ENCODE data around the gene G2E3. TPM values are rescaled to one million over a fixed set of nuclear protein-coding genes. Genes with fewer than 3 reads are reported as not detected.
"Not testable (repeated sequence)": the region's sequence is repeated elsewhere in the genome, so short reads cannot be mapped to it uniquely, and the experiment has no call there.

The G2E3 gene
- total RNA-seq, 1 donor from 2014 or later = 11.8 TPM

DNA sequence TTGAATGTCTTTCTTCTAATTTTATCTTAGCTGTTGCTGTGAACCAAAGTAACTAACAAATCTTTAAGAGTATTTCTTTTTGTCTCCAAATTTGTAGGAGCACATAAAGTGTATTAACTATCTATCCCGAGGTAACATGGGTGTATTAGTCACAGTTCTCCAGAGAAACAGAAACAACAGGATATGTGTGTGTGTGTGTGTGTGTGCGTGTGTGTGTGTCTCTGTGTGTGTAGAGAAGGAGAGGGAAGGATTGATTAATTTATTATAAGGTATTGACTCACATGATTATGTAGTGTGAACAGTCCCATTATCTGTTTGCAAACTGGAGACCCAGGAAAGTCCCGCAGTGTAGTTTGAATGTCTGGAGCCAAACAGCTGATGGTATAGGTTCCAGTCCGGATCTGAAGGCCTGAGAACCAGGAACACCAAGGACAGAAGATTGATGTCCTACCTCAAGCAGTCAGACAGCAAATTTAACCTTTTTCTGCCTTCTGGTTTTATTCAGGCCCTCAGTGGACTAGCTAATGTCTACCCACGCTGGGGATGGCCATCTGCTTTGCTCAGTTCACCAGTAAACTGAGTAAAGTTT, 14.4 kb downstream of the G2E3 start:
- TF ChIP-seq, protein P1, sequence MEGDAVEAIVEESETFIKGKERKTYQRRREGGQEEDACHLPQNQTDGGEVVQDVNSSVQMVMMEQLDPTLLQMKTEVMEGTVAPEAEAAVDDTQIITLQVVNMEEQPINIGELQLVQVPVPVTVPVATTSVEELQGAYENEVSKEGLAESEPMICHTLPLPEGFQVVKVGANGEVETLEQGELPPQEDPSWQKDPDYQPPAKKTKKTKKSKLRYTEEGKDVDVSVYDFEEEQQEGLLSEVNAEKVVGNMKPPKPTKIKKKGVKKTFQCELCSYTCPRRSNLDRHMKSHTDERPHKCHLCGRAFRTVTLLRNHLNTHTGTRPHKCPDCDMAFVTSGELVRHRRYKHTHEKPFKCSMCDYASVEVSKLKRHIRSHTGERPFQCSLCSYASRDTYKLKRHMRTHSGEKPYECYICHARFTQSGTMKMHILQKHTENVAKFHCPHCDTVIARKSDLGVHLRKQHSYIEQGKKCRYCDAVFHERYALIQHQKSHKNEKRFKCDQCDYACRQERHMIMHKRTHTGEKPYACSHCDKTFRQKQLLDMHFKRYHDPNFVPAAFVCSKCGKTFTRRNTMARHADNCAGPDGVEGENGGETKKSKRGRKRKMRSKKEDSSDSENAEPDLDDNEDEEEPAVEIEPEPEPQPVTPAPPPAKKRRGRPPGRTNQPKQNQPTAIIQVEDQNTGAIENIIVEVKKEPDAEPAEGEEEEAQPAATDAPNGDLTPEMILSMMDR (IDR thresholded peaks at IDR 0.05; ENCODE audit: insufficient read depth, low read length, severe bottlenecking) = no peak
- Histone ChIP-seq H3K4me3 (ENCODE audit: low read depth, low read length) (no peak overlapping the region), H3K27me3 (ENCODE audit: control insufficient read depth, insufficient read depth, low read length) (no peaks in the 10 kb centered on the region), H3K36me3 (ENCODE audit: control insufficient read depth, insufficient read depth, low read length) (no peaks in the 10 kb centered on the region)
- DNase-seq (ENCODE audit: low read depth) = peak; percentile 66
- no peak for FAIRE-seq

DNA sequence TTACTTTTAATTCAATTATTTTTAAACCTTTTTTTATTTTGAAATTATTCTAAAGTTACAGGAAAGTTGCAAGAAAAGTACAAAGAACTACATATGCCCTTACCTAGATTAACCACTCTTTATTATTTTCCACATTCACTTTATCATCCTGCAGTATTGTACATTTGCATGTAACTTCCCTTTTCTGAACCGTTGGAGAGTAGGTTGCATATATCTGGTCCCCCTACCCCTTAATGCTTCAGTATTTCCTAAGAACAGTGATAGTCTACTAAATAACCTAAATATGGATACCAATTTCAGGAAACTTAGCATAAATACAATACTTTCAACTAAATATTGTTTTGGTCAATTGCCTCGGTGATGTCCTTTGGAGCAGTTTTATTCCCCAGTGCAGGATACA, 15.0 kb downstream of the G2E3 start:
- FAIRE-seq (no peak), DNase-seq (ENCODE audit: low read depth) (no peak)
- H3K4me3 ChIP-seq (ENCODE audit: low read depth, low read length) = no peak overlapping the region
- TF ChIP-seq, protein P1 (IDR thresholded peaks at IDR 0.05; ENCODE audit: insufficient read depth, low read length, severe bottlenecking) = no peak
- H3K27me3 ChIP-seq (ENCODE audit: control insufficient read depth, insufficient read depth, low read length) = no peaks in the 10 kb centered on the region
- no peaks in the 10 kb centered on the region for H3K36me3 ChIP-seq (ENCODE audit: control insufficient read depth, insufficient read depth, low read length)

DNA sequence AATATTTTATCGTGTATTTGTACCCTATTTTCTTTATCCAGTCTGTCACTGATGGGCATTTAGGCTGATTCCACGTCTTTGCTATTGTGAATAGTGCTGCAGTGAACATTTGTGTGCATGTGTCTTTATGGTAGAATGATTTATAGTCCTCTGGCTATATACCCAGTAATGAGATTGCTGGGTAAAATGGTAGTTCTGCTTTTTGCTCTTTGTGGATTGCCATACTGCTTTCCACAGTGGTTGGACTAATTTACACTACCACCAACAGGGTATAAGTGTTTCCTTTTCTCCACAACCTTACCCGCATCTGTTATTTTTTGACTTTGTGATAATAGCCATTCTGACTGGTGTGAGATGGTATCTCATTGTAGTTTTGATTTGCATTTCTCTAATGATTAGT, 15.8 kb downstream of the G2E3 start:
- DNase-seq (ENCODE audit: low read depth); FAIRE-seq; H3K36me3 ChIP-seq (ENCODE audit: control insufficient read depth, insufficient read depth, low read length); H3K27me3 ChIP-seq (ENCODE audit: control insufficient read depth, insufficient read depth, low read length); H3K4me3 ChIP-seq (ENCODE audit: low read depth, low read length): not testable (repeated sequence)

DNA sequence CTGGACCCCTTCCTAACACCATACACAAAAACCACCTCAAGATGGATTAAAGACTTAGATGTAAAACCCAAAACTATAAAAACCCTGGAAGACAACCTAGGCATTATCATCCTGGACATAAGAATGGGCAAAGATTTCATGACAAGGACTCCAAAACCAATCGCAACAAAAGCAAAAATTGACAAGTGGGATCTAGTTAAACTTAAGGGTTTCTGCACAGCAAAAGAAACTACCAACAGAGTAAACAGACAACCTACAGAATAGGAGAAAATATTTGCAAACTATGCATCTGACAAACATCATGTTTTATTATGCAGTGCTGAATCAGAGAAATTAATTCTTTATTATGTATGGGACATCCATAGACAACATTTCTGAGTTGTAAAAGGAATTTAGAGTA, 17.4 kb downstream of the G2E3 start:
- not testable (repeated sequence) for H3K27me3 ChIP-seq (ENCODE audit: control insufficient read depth, insufficient read depth, low read length); FAIRE-seq; DNase-seq (ENCODE audit: low read depth); H3K4me3 ChIP-seq (ENCODE audit: low read depth, low read length); H3K36me3 ChIP-seq (ENCODE audit: control insufficient read depth, insufficient read depth, low read length)

DNA sequence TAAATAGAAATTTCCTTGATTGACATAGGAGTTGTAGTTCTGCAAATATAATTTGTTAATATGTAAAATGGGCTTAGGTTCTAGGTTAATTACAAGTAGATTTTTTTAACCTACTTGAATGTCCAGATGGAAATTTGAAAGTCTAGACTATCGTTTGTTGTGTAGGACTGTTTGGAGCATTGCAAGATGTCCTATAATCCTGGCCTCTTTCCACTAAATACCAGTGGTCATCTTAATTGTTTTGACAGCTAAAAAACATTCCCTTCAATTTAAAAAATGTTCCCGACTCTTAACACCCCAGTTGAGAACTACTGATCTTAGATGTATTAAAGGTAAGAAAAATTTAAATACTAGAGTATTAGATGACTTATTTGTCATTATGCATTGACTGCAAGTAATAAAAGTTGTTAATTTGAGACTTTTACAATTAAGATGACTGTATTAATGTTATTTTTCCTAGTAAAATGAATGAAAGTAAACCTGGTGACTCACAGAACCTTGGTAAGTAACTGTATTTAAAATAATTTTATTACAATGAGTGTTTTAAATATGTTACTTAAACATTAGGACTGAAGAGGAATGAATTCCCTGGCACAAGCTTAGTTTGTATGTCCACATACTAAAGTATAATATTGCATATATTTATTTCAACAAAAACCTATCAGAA, 21.8 kb downstream of the G2E3 start:
- Histone ChIP-seq H3K4me3 (ENCODE audit: low read depth, low read length) (no peak overlapping the region), H3K27me3 (ENCODE audit: control insufficient read depth, insufficient read depth, low read length) (no peaks in the 10 kb centered on the region), H3K36me3 (ENCODE audit: control insufficient read depth, insufficient read depth, low read length) (peaks cover 1% of the 10 kb centered on the region)
- no peak for DNase-seq (ENCODE audit: low read depth)
- no peak for FAIRE-seq
- TF ChIP-seq, protein P1 (IDR thresholded peaks at IDR 0.05; ENCODE audit: insufficient read depth, low read length, severe bottlenecking) = no peak

DNA sequence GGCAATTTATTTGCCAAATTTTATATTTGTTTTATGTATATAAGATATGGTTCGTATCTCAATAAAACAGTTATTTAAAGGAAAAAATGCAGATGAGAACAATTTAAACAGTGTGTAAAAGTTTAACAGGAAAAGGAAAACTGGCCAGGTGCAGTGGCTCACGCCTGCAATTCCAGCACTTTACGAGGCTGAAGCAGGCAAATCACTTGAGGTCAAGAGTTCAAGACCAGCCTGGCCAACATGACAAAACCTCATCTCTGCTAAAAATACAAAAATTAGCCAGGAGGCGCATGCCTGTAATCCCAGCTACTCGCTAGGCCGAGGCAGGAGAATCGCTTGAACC, 22.3 kb downstream of the G2E3 start:
- Histone ChIP-seq H3K27me3 (ENCODE audit: control insufficient read depth, insufficient read depth, low read length) (no peaks in the 10 kb centered on the region), H3K4me3 (ENCODE audit: low read depth, low read length) (no peak overlapping the region), H3K36me3 (ENCODE audit: control insufficient read depth, insufficient read depth, low read length) (peaks cover 1% of the 10 kb centered on the region)
- FAIRE-seq (no peak), DNase-seq (ENCODE audit: low read depth) (no peak)
- TF ChIP-seq, protein P1 (IDR thresholded peaks at IDR 0.05; ENCODE audit: insufficient read depth, low read length, severe bottlenecking) = no peak

DNA sequence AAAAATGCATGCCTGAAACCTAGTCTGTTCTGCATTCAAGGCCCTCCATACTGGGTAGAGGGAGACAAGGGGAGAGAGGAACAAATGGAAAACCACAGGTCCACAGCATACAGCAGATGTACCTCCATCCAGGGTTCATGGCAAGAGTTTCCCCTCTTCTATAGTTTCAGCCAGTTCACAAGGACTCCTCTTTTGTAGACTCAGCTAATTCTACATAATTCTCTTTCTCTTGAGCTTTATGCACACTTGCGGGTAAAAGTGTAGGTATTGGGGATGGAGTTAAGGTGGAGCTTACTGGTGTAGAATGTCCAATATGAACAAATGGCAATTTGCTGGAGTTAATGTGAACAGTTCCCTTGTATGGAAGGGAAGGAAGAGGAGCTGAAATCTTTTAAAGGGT, 23.4 kb downstream of the G2E3 start:
- H3K36me3 ChIP-seq (ENCODE audit: control insufficient read depth, insufficient read depth, low read length) = peaks cover 1% of the 10 kb centered on the region
- DNase-seq (ENCODE audit: low read depth) = no peak
- H3K4me3 ChIP-seq (ENCODE audit: low read depth, low read length) = no peak overlapping the region
- FAIRE-seq = no peak
- TF ChIP-seq, protein P1 (IDR thresholded peaks at IDR 0.05; ENCODE audit: insufficient read depth, low read length, severe bottlenecking) = no peak
- H3K27me3 ChIP-seq (ENCODE audit: control insufficient read depth, insufficient read depth, low read length) = no peaks in the 10 kb centered on the region

Data from bronchial epithelial cell (primary cell).